ENCODE data around the gene ZFYVE19.

- TF ChIP-seq EZH2phosphoT487 (IDR thresholded peaks at IDR 0.05; ENCODE audit: low read length) (no peak), CTCF (IDR thresholded peaks at IDR 0.05; ENCODE audit: low read length) (no peak), EZH2 (optimal IDR thresholded peaks at IDR 0.05; ENCODE audit: low read depth, low read length) (no peak)
Measured at GRCh38 chr15:40806672-40807027, 239 bp upstream of the ZFYVE19 start.

Data from MM.1S (cell line).